GM23338 (cell line): ENCODE measurements around the gene ASPM. TPM values are rescaled to one million over a fixed set of nuclear protein-coding genes. Genes with fewer than 3 reads are reported as not detected.

Experiments
- ATAC-seq: fragments of 200-7000 bp; cut with Tn5 transposase; 3 replicates; pipeline ENCODE4 v1.9.1; 2020
- DNase-seq: peaks from one replicate; pipeline ENCODE4 v3.0.0-alpha.2; 2015; ENCODE audit warnings: low spot score
- H2AFZ ChIP-seq: fragments of 200-600 bp; sonication (generic); 2 replicates; pipeline ENCODE4 v1.8.0; 2016; ENCODE audit warnings: antibody characterized with exemption, mild to moderate bottlenecking, moderate library complexity
- H3F3A ChIP-seq: fragments of 200-600 bp; sonication (generic); replicated peaks from 2 replicates; pipeline ENCODE4 v1.8.0; 2017; ENCODE audit warnings: antibody characterized with exemption, mixed run types, low read depth
- H3K27ac ChIP-seq: fragments of 200-600 bp; sonication (generic); 2 replicates; pipeline ENCODE4 v1.6.1; 2016; ENCODE audit warnings: low read depth
- H3K27me3 ChIP-seq: fragments of 200-600 bp; sonication (generic); 2 replicates; pipeline ENCODE4 v1.8.0; 2016; ENCODE audit warnings: mild to moderate bottlenecking, mixed run types, moderate library complexity; ENCODE audit not compliant: insufficient read depth
- H3K36me3 ChIP-seq: fragments of 200-600 bp; sonication (generic); 2 replicates; pipeline ENCODE4 v1.8.0; 2016; ENCODE audit warnings: mild to moderate bottlenecking; ENCODE audit not compliant: insufficient read depth
- H3K4me1 ChIP-seq: fragments of 200-600 bp; sonication (generic); 2 replicates; pipeline ENCODE4 v1.8.0; 2016; ENCODE audit warnings: mild to moderate bottlenecking, moderate library complexity; ENCODE audit not compliant: insufficient read depth
- H3K4me2 ChIP-seq: fragments of 200-600 bp; sonication (generic); 2 replicates; pipeline ENCODE4 v1.7.1; 2017; ENCODE audit warnings: mixed run types
- H3K4me3 ChIP-seq: fragments of 200-600 bp; sonication (generic); 2 replicates; pipeline ENCODE4 v1.6.1; 2016; ENCODE audit warnings: mixed run types
- H3K79me2 ChIP-seq: fragments of 200-600 bp; sonication (generic); replicated peaks from 2 replicates; pipeline ENCODE4 v1.8.0; 2017; ENCODE audit warnings: mild to moderate bottlenecking; ENCODE audit not compliant: insufficient read depth
- H3K9me2 ChIP-seq: fragments of 200-600 bp; sonication (generic); 2 replicates; pipeline ENCODE4 v1.8.0; 2017; ENCODE audit not compliant: insufficient read depth
- H4K20me1 ChIP-seq: fragments of 200-600 bp; sonication (generic); replicated peaks from 2 replicates; pipeline ENCODE4 v1.8.0; 2017; ENCODE audit warnings: mild to moderate bottlenecking; ENCODE audit not compliant: insufficient read depth
- H3K27ac Mint-ChIP-seq: 2 replicates; pipeline ENCODE4 v1.8.0; 2020; ENCODE audit warnings: inconsistent platforms, mild to moderate bottlenecking, moderate library complexity, mixed read lengths
- H3K27me3 Mint-ChIP-seq: 3 replicates; pipeline ENCODE4 v1.8.0; 2022; ENCODE audit warnings: low read depth, mild to moderate bottlenecking, moderate library complexity, mixed read lengths, inconsistent platforms; ENCODE audit not compliant: insufficient read depth, poor library complexity
- H3K36me3 Mint-ChIP-seq: 3 replicates; pipeline ENCODE4 v1.8.0; 2021; ENCODE audit warnings: low read depth, mild to moderate bottlenecking, inconsistent platforms, moderate library complexity, mixed read lengths
- H3K4me1 Mint-ChIP-seq: 3 replicates; pipeline ENCODE4 v1.8.0; 2020; ENCODE audit warnings: mild to moderate bottlenecking, inconsistent platforms, mixed read lengths
- H3K4me3 Mint-ChIP-seq: 3 replicates; pipeline ENCODE4 v1.8.0; 2021; ENCODE audit warnings: moderate library complexity, mild to moderate bottlenecking, inconsistent platforms, mixed read lengths
- H3K9me3 Mint-ChIP-seq: 3 replicates; pipeline ENCODE4 v1.8.0; 2020; ENCODE audit warnings: moderate library complexity, mild to moderate bottlenecking, inconsistent platforms, mixed read lengths
- CREB1 ChIP-seq: fragments of 250-450 bp; sonication (Bioruptor Pico); IDR thresholded peaks from 2 replicates; pipeline ENCODE4 v1.5.0; 2020; ENCODE audit warnings: low read depth, mild to moderate bottlenecking, moderate library complexity
- EZH2 ChIP-seq: fragments of 200-600 bp; sonication (generic); IDR thresholded peaks from one replicate; pipeline ENCODE4 v1.8.0; 2017; ENCODE audit warnings: antibody characterized with exemption, mild to moderate bottlenecking, low read depth; ENCODE audit not compliant: unreplicated experiment
- JUNB ChIP-seq: IDR thresholded peaks from one replicate; pipeline ENCODE4 v1.6.1; 2016; ENCODE audit warnings: antibody characterized with exemption; ENCODE audit not compliant: unreplicated experiment
- NANOG ChIP-seq: IDR thresholded peaks from 2 replicates; pipeline ENCODE4 v1.6.1; 2016; ENCODE audit warnings: antibody characterized with exemption, borderline replicate concordance
- POLR2AphosphoS5 ChIP-seq: IDR thresholded peaks from 2 replicates; pipeline ENCODE4 v1.6.1; 2016; ENCODE audit warnings: antibody characterized with exemption, low read depth
- STAT1 ChIP-seq: IDR thresholded peaks from one replicate; pipeline ENCODE4 v1.6.1; 2016; ENCODE audit warnings: antibody characterized with exemption; ENCODE audit not compliant: unreplicated experiment
- ZNF114 ChIP-seq: fragments of 250-450 bp; sonication (Bioruptor Pico); IDR thresholded peaks from 2 replicates; pipeline ENCODE4 v1.5.0; 2020; ENCODE audit warnings: mild to moderate bottlenecking, moderate library complexity
- ZNF331 ChIP-seq: fragments of 250-450 bp; sonication (Bioruptor Pico); IDR thresholded peaks from 2 replicates; pipeline ENCODE4 v1.5.0; 2020; ENCODE audit warnings: low read depth, mild to moderate bottlenecking, moderate library complexity
- polyA plus RNA-seq: library from polyadenylated mRNA; unstranded; fragments of >200 nt; fragmentation: Nextera tagmentation; extraction: Ambion mirVana; gene quantifications from 2 replicates; pipeline ENCODE4 v1.2.1, GENCODE V29; 2016
- total RNA-seq: library from RNA; depleted of rRNA; stranded (reverse); fragments of >200 nt; shearing (Covaris generic); gene quantifications from 2 replicates; pipeline ENCODE4 v1.2.3, GENCODE V29; 2014
- TF ChIP-seq, protein P1 (sequence below): IDR thresholded peaks from 2 replicates; pipeline ENCODE4 v1.6.1; 2016; ENCODE audit warnings: antibody characterized with exemption
- TF ChIP-seq, protein P2 (sequence below): IDR thresholded peaks from one replicate; pipeline ENCODE4 v1.6.1; 2018; ENCODE audit warnings: antibody characterized with exemption; ENCODE audit not compliant: unreplicated experiment
- TF ChIP-seq, protein P3 (sequence below), 2 experiments: fragments of 200-600 bp in 1 of 2; sonication (generic) in 1 of 2; conservative IDR thresholded peaks; 2 replicates each; pipeline versions ENCODE4 v1.5.1 to v1.6.1; 2016 to 2017; ENCODE audit warnings: antibody characterized with exemption in 2 of 2, low read depth in 2 of 2, mild to moderate bottlenecking in 2 of 2, moderate library complexity in 1 of 2

Gene ASPM
- total and polyA plus RNA-seq, 2 experiments from 2014 or later, result 36.8 to 64.9 TPM

DNA sequence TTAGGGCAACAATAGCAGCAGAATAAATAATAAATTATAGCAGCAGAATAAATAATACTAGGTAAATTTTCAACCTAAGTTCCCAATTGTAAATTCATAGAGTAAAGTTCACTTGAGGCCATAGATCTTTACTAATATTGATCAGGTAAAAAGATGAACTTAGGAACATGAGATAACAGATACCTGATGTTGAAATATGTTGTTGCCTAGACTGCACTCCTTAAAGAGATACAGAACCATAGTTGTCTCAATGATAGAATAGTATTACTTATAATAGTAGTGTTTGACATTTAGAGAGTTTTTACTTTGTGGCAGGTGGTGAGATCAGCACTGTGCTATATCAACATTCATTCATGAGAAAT, 79.0 kb downstream of the ASPM start (continued):
- TF ChIP-seq, protein P1, sequence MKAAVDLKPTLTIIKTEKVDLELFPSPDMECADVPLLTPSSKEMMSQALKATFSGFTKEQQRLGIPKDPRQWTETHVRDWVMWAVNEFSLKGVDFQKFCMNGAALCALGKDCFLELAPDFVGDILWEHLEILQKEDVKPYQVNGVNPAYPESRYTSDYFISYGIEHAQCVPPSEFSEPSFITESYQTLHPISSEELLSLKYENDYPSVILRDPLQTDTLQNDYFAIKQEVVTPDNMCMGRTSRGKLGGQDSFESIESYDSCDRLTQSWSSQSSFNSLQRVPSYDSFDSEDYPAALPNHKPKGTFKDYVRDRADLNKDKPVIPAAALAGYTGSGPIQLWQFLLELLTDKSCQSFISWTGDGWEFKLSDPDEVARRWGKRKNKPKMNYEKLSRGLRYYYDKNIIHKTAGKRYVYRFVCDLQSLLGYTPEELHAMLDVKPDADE, result no peak
- TF ChIP-seq CREB1 (CRISPR knock-in tag) (no peak), STAT1 (no peak), ZNF114 (CRISPR knock-in tag) (no peak), EZH2 (no peak), ZNF331 (CRISPR knock-in tag) (no peak), JUNB (no peak), NANOG (no peak)
- TF ChIP-seq, protein P2, sequence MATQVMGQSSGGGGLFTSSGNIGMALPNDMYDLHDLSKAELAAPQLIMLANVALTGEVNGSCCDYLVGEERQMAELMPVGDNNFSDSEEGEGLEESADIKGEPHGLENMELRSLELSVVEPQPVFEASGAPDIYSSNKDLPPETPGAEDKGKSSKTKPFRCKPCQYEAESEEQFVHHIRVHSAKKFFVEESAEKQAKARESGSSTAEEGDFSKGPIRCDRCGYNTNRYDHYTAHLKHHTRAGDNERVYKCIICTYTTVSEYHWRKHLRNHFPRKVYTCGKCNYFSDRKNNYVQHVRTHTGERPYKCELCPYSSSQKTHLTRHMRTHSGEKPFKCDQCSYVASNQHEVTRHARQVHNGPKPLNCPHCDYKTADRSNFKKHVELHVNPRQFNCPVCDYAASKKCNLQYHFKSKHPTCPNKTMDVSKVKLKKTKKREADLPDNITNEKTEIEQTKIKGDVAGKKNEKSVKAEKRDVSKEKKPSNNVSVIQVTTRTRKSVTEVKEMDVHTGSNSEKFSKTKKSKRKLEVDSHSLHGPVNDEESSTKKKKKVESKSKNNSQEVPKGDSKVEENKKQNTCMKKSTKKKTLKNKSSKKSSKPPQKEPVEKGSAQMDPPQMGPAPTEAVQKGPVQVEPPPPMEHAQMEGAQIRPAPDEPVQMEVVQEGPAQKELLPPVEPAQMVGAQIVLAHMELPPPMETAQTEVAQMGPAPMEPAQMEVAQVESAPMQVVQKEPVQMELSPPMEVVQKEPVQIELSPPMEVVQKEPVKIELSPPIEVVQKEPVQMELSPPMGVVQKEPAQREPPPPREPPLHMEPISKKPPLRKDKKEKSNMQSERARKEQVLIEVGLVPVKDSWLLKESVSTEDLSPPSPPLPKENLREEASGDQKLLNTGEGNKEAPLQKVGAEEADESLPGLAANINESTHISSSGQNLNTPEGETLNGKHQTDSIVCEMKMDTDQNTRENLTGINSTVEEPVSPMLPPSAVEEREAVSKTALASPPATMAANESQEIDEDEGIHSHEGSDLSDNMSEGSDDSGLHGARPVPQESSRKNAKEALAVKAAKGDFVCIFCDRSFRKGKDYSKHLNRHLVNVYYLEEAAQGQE, result no peak

GRCh38 chr1:197066719-197067456, 79.6 kb downstream of the ASPM start, which contains the start of gene F13B:
Gene F13B (minus strand): TSS chr1:197067260. CDS start chr1:197067223, 37 bp downstream.
- Histone ChIP-seq H3K79me2 (no peaks in the 10 kb centered on the region), H3K4me1 (no peaks in the 10 kb centered on the region), H3K4me3 (no peak within 1 kb of the TSS), H3K27ac (no peak within 1 kb of the TSS), H3K27me3 (no peaks in the 10 kb centered on the region), H3K4me2 (no peak within 1 kb of the TSS), H4K20me1 (no peaks in the 10 kb centered on the region), H3K9me2 (0 out of 2 replicates have a peak, but pooled peaks cover 7% of the 10 kb centered on the region), H3F3A (no peaks in the 10 kb centered on the region), H3K36me3 (no peaks in the 10 kb centered on the region), H2AFZ (no peak within 1 kb of the TSS)
- no peaks in the 10 kb centered on the region for H3K4me1 Mint-ChIP-seq
- H3K27ac Mint-ChIP-seq, result no peak within 1 kb of the TSS
- H3K9me3 Mint-ChIP-seq, result peaks cover 7% of the 10 kb centered on the region
- no peak for ATAC-seq
- no peaks in the 10 kb centered on the region for H3K27me3 Mint-ChIP-seq
- DNase-seq, result peak; percentile 11
- H3K4me3 Mint-ChIP-seq, result no peak within 1 kb of the TSS
- no peak for TF ChIP-seq POLR2AphosphoS5
- TF ChIP-seq, protein P3, sequence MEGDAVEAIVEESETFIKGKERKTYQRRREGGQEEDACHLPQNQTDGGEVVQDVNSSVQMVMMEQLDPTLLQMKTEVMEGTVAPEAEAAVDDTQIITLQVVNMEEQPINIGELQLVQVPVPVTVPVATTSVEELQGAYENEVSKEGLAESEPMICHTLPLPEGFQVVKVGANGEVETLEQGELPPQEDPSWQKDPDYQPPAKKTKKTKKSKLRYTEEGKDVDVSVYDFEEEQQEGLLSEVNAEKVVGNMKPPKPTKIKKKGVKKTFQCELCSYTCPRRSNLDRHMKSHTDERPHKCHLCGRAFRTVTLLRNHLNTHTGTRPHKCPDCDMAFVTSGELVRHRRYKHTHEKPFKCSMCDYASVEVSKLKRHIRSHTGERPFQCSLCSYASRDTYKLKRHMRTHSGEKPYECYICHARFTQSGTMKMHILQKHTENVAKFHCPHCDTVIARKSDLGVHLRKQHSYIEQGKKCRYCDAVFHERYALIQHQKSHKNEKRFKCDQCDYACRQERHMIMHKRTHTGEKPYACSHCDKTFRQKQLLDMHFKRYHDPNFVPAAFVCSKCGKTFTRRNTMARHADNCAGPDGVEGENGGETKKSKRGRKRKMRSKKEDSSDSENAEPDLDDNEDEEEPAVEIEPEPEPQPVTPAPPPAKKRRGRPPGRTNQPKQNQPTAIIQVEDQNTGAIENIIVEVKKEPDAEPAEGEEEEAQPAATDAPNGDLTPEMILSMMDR (conservative IDR thresholded peaks at IDR 0.05; ENCODE audit: low read depth in 2 of 2), result peak in 1 of 2 experiments; percentile 22; a peak in 2 of 4 replicates
- no peaks in the 10 kb centered on the region for H3K36me3 Mint-ChIP-seq
